NCI-H2196 (cell line): ENCODE results near the gene PIAS4.

ENCODE experiments used
- DNase-seq: peaks from one replicate; lab custom pipeline; 2025; ENCODE audit not compliant: unreplicated experiment; lab: John Stamatoyannopoulos, UW

PIAS4 gene

GRCh38 chr19:4042064-4042730, 34.7 kb downstream of the PIAS4 start:
- DNase-seq: no peak

GRCh38 chr19:4042731-4043082, 35.2 kb downstream of the PIAS4 start:
- no peak for DNase-seq

GRCh38 chr19:4043401-4043800, 35.9 kb downstream of the PIAS4 start:
- no peak for DNase-seq

- DNase-seq: no peak
Observed at GRCh38 chr19:4043966-4044715, 36.6 kb downstream of the PIAS4 start.

GRCh38 chr19:4044990-4045465, 37.5 kb downstream of the PIAS4 start:
- no peak for DNase-seq

- DNase-seq: no peak
Observed at GRCh38 chr19:4045597-4046361, 38.2 kb downstream of the PIAS4 start.

GRCh38 chr19:4046362-4046691, 38.8 kb downstream of the PIAS4 start:
- DNase-seq: no peak

- no peak for DNase-seq
Observed at GRCh38 chr19:4046946-4047683, 39.6 kb downstream of the PIAS4 start.

GRCh38 chr19:4049432-4049831, 41.9 kb downstream of the PIAS4 start:
- no peak for DNase-seq

GRCh38 chr19:4051175-4052101, 43.9 kb downstream of the PIAS4 start:
- no peak for DNase-seq

- DNase-seq: no peak
Observed at GRCh38 chr19:4052114-4052992, 44.8 kb downstream of the PIAS4 start.

- DNase-seq: no peak
Observed at GRCh38 chr19:4052993-4053422, 45.5 kb downstream of the PIAS4 start.

GRCh38 chr19:4053423-4054324, 46.1 kb downstream of the PIAS4 start:
- DNase-seq: no peak

GRCh38 chr19:4054441-4055208, 47.1 kb downstream of the PIAS4 start:
- DNase-seq: no peak

GRCh38 chr19:4055209-4055552, 47.6 kb downstream of the PIAS4 start:
- no peak for DNase-seq

GRCh38 chr19:4057931-4058692, 50.6 kb downstream of the PIAS4 start:
- no peak for DNase-seq
